ENCODE results near the gene MADD. TPM values are rescaled to one million over a fixed set of nuclear protein-coding genes. Genes with fewer than 3 reads are reported as not detected.

MADD gene
- total and polyA plus RNA-seq, 2 donors (not counting 3 experiments of a cell fraction or from before 2014, with no cell fraction given), result 35.3 to 36.8 TPM

DNA sequence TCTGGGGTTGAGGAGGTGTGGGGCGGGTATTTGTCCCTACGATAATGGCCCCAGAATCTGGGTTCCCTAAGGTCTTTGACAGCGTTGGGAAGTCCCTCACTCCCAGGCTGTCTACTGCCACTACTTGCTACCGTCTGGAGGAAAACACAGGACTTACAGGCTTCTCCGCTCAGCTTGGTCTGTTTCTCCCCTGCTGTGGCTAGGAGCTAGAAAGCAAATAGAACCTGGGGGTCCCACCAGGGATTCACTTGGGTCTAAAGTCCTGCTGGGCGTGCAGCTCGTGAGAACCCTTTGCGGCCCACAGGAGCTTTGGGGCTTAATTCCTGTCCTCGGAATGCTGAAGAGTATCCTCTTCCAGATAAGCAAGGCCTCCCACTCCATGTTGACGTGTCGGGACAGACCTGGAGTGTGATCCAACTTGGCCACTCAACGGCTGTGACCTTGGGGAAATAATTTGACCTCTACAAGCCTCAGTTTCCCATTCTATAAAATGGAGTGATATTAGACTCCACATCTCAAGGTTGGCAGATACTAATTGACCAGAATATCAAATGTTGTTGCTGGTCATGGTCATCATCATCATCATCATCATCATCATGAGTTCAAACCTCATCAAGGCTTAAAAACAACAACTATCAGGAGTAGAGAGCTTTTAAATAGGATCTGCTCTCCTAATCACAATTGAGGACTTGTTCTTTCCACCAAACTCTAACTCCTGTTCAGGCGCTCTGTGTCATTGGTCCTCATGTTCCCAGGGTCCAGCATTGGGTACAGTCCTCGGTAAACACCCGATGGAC, 84.2 kb downstream of the MADD start:
- H3K36me3 ChIP-seq (ENCODE audit: control insufficient read depth in 2 of 2, extremely low read depth in 1 of 2, insufficient read depth in 2 of 2, low read length in 2 of 2), result no peaks in the 10 kb centered on the region
- no TSS peak for BruUV-seq (replicated peaks)
- H3K9me1 ChIP-seq (replicated peaks; ENCODE audit: control insufficient read depth, extremely low read depth, insufficient read depth, low read length), result no peaks in the 10 kb centered on the region
- intact Hi-C loops (cut with micrococcal nuclease) (loop anchor here (2.0 kb wide), 1 partner anchor 95 kb away; no protein-coding TSS in a partner anchor), dilution Hi-C loops (cut with MboI; ENCODE audit: extremely low pct_ligation_motif_present, low sequenced_read_pairs) (no loop called here)
- TF ChIP-seq MYC (IDR thresholded peaks at IDR 0.05; ENCODE audit: low read depth, low read length) (no peak), FOS (IDR thresholded peaks at IDR 0.05; ENCODE audit: borderline replicate concordance, insufficient read depth, low read length) (no peak), POLR2AphosphoS5 (IDR thresholded peaks at IDR 0.05; ENCODE audit: insufficient read depth, low read depth, low read length) (no peak), GATA2 (IDR thresholded peaks at IDR 0.05; ENCODE audit: insufficient read depth, insufficient read length, low read depth, low read length) (no peak), JUN (IDR thresholded peaks at IDR 0.05; ENCODE audit: borderline replicate concordance, insufficient read depth, insufficient read length, low read depth) (no peak), POLR2A (IDR thresholded peaks at IDR 0.05; ENCODE audit: low read depth, low read length) (no peak), EZH2 (IDR thresholded peaks at IDR 0.05; ENCODE audit: borderline replicate concordance, low read depth, low read length, severe bottlenecking) (no peak)
- TF ChIP-seq, protein P1, sequence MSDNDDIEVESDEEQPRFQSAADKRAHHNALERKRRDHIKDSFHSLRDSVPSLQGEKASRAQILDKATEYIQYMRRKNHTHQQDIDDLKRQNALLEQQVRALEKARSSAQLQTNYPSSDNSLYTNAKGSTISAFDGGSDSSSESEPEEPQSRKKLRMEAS (IDR thresholded peaks at IDR 0.05; ENCODE audit: insufficient read depth, insufficient read length), result no peak
- TF ChIP-seq, protein P2, sequence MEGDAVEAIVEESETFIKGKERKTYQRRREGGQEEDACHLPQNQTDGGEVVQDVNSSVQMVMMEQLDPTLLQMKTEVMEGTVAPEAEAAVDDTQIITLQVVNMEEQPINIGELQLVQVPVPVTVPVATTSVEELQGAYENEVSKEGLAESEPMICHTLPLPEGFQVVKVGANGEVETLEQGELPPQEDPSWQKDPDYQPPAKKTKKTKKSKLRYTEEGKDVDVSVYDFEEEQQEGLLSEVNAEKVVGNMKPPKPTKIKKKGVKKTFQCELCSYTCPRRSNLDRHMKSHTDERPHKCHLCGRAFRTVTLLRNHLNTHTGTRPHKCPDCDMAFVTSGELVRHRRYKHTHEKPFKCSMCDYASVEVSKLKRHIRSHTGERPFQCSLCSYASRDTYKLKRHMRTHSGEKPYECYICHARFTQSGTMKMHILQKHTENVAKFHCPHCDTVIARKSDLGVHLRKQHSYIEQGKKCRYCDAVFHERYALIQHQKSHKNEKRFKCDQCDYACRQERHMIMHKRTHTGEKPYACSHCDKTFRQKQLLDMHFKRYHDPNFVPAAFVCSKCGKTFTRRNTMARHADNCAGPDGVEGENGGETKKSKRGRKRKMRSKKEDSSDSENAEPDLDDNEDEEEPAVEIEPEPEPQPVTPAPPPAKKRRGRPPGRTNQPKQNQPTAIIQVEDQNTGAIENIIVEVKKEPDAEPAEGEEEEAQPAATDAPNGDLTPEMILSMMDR (IDR thresholded peaks at IDR 0.05; ENCODE audit: extremely low read depth in 1 of 2, insufficient read depth in 1 of 2, low read depth in 1 of 2, low read length in 2 of 2), result no peak
- no peaks in the 10 kb centered on the region for H3K27me3 ChIP-seq (ENCODE audit: control insufficient read depth in 2 of 2, insufficient read depth in 2 of 2, low read length in 2 of 2)
- no peak overlapping the region for H3K4me2 ChIP-seq (ENCODE audit: insufficient read depth, low read length)
- no peak overlapping the region for H2AFZ ChIP-seq (ENCODE audit: low read depth, low read length)
- FAIRE-seq (no peak), DNase-seq (ENCODE audit: low read depth, low spot score) (no peak)
- no peaks in the 10 kb centered on the region for H3K9me3 ChIP-seq (replicated peaks; ENCODE audit: control insufficient read depth, insufficient read depth, low read length)
- no peaks in the 10 kb centered on the region for H3K79me2 ChIP-seq (ENCODE audit: control insufficient read depth, insufficient read depth, low read length)
- H3K27ac ChIP-seq (ENCODE audit: insufficient read depth, low read depth, low read length), result no peak overlapping the region
- CTCF ChIA-PET, result interaction anchor here (0.7 to 4.0 kb wide), 18 partner anchors 12 to 467 kb away, joined by 3 to 46 read pairs (median 4); partner anchors contain the start of gene ARFGAP2
- no peak overlapping the region for H3K4me3 ChIP-seq (replicated peaks in 1 of 3; ENCODE audit: insufficient read depth in 1 of 3, low read depth in 1 of 3, low read length in 3 of 3)
- H3K9ac ChIP-seq (replicated peaks; ENCODE audit: extremely low read depth, insufficient read depth, low read length), result no peak overlapping the region
- no peaks in the 10 kb centered on the region for H4K20me1 ChIP-seq (replicated peaks; ENCODE audit: control insufficient read depth, extremely low read depth, insufficient read depth, low read length)
- POLR2A ChIA-PET, result no interaction called here
- H3K4me1 ChIP-seq (ENCODE audit: control insufficient read depth, extremely low read depth, insufficient read depth, low read length), result no peaks in the 10 kb centered on the region

Data from endothelial cell of umbilical vein (primary cell).